Measurements from ENCODE around the gene KCTD15.

Gene KCTD15

DNA sequence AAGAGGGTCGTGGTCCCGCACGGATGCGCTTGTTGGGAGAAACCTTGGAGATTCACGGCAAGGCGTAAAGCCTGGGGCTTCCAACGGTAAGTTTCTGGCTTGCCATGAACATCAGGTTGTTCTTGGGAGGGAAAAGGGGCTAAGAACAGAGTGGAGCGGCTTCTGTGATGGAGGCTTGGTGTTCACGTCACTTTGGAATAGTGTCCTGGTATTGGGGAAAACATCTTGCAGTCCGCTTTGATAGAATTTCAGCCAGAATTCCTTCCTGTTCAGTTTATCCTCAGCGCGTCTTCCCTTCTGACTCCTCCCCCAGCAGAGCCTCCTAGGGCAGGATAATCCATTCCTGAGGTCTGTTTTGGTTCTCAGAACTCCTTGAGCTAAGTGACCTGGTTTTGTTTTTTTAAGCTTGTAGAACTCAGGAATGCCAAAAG is 2.0 kb downstream of the KCTD15 start:
- DNase-seq, result no peak

DNA sequence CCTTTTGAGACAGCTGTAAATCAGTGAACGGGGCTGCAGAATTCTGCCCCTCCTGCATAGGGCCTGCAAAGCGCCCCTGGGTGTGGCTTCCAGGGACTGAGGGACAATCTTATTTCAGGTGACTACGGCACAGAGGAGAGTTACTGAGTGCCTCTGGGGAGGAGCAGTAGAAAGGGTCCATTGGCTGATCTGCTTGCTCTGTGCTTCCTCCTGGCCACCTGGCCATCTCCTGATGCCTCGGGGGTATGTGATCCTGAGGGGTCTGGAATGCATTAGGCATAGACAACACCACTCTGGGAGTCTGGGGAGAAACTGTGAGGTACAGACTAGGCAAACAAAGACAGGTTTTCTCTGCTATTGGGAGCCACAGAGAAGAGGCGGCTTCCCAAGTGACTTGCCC is 2.8 kb downstream of the KCTD15 start:
- DNase-seq, result no peak

DNA sequence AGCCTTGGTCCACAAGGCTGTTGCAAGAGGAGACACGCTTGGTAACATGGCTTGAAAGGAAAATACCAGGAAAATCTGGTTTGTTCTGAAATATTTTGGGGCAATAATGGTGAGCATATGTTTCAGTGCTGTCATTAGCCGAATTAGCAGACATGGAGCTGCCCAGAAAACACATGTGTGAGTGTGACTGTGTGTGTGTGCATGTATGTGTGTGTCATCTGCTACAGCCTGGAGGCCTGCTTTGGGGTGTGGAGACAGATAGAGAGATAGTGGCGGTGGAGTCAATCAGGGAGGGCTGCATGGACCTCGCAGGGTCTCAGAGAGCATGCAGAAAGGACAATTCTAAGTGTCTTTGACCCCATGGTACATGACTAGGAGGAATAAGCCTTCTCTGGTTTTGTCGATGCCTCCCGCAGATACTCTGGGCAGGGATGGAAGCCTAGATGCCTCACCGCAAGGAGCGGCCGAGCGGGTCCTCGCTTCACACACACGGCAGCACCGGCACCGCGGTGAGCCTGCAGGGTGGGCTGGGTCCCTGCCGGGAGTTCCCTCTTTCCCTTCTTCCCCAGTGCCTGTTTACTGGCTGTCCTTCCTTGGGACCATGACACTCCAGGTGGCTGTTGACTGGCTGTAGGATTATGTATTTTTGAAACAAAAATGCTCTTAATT is 3.5 kb downstream of the KCTD15 start:
- no peak for DNase-seq

DNA sequence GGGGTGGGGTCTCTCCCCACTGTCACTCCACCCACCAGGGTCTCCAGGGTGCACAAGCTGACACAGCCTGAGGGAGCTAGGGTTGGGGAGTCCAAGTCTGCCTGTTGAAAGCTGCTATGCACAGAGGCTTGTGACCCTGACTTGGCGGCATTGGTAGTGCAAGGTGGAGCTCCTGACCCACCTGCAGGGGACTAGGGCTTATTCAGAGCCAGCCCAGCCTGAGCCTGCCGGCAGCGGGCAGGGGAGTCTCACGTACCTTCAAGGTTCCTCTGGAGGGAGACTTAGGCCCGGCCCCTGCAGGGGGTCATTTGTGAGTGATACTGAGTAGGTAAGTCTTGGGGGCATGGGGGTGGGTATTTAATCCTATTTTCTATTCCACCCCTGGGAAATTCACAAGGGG is 4.7 kb downstream of the KCTD15 start:
- no peak for DNase-seq

DNA sequence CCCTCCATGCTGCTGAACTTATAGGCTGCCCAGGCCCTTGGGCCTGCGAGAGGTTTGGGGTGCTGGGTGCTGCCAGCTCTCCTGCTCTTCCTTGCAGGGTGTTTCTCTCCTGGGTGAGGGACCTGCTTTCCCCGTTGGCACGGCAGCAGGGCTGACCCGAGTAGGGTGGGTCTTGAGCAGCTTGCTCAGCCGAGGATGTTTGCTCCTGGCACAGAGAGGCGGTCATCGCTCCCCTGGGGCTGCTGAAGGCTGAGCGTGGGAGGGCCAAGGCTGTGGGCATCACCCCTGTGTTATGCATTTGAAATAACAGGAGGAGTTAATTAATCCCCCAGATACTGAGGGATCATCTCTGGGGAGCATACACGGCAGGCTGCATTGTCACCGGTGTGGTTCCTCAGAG is 5.3 kb downstream of the KCTD15 start:
- DNase-seq, result no peak

DNA sequence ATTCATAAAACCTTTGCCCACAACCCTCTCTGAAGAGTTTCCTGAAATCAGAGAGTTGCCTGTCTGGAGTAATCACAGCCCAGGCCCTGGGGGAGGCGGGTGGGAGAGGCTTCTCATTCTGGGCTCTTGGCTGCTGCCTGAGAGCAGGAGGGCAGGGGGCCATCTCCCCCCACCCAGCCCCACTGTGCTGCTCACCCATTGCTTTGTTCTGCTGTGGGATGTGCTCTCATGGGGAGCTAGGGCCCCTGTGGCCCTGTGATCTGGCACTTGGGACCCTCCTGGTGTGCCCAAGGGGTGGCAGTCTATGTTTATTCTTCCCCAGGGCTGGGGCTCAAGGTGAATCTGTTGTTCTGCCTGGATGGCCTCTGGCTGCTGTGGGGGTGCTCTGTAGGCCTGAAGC is 6.1 kb downstream of the KCTD15 start:
- DNase-seq, result no peak

DNA sequence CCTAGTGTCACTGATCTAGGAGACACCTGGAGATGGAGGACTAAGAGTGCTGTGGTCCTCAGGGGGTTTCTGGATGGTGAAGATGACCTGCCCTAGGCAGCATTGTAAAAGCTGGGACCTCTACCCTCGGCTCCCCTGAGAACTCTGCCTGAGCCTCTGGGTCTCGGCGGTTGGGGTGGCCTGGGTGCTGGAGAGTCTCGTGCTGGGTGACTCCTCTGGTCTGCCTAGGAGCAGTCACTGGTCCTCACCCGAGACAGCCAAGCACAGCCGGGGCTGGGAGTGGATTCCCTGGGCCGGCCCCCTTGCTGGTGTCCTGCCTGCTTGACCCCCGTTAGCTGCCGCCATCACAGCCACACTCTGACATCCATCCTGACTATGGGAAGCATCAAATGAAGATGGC is 6.7 kb downstream of the KCTD15 start:
- DNase-seq, result no peak

DNA sequence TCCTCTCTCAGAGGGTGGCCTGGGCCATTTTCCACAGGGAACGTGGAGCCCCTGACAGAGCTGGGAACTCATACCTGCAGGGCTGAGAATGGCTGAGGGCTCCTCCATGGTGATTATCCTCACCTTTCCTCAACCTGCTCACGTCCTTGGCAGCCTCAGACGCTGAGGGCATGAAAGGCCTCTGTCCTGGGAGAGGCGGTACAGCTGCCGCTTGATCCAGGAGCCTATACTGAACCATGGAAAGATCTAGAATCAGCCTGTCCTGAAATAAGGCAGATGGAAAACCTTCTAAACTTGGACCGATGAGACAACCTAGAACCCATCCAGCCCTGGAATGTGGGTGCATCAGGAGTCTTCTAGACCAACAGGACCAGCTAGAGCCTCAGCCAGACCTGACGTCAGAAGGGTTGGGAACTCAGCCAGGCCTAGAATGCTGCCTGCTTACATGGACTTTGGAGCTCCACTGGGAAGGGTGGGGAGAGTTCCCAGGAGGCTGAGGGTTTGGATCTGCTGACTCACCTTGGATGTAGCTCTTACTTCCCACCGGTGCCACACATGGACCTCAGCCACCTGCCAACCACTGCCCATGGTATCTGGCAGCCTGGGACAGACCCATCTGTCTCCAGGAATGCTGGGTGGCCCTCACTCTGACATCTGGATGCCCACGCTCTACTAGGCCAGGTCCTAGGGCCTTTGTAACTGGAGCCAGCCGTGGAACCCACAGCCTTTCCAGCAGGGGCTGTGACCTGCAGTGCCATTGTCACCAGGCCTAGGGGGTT is 7.5 kb downstream of the KCTD15 start:
- DNase-seq, result no peak

DNA sequence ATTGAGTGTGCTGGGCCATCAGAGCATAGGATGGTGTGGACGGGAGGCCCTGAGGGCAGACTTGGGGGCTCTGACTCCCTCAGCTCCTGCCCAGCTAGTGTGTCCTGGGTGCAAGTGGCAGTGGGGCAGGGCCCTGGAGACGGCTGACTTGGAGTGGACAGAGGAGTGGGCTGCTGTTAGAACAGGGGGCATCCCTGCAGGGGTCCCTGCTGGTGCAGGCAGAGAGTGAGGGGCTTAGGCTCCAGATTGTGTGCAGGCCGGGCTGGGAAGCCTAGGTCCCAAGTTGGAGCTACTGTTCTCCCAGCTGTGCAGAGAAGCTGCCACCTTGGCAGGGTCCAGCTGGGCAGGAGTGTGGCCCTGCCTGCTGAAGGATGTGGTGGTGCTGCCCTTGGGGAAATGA is 8.6 kb downstream of the KCTD15 start:
- no peak for DNase-seq

DNA sequence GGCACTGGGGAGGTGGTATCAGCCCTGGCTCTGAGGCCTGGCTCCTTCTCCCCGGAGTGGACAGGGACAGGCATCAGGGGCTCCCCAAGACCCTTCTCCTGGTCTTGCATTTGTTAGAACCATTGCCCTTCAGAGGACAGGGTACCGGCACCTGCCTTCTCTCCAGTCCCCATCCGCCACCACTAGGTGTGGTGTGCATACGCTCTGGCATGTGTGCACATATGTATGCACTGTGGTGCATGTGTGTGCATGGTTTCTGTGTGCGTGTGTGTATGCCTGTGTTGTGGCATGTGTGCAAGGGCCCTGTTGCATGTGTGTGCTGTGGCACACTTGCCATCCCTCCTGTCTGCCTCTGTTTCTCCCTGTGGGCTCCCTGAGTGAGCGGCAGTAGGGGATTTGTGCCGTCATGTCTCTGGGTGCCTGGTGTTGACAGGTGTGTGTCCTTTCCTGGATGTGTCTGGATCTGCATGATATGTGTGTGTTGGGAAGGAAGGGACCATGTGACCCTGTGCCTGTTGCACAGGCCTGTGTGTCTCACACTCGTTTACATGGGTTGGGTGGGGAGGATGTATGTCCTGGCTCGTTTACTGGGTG is 9.3 kb downstream of the KCTD15 start:
- DNase-seq, result no peak

DNA sequence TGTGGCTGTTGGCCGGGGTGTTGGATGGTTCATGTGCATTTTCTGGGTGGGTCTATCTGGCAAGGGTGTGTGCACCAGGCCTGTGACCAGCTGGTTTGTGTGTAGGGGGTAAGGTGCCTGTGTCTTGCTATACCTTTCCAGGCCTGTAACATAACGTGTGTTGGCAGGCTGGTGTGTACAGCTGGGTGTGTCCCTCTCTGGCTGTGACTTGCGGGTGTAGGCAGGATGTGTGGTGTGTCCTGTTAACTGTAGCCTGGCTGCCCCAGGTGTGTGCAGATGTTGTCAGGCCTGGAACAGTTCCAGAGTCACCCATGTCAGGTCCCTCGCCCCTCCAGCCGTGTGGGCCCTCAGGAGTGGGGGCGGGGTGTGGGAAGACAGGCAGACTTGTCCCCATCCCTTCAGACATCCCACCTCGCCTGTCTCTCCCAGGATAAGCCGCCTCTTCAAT is 9.8 kb downstream of the KCTD15 start:
- DNase-seq, result no peak

DNA sequence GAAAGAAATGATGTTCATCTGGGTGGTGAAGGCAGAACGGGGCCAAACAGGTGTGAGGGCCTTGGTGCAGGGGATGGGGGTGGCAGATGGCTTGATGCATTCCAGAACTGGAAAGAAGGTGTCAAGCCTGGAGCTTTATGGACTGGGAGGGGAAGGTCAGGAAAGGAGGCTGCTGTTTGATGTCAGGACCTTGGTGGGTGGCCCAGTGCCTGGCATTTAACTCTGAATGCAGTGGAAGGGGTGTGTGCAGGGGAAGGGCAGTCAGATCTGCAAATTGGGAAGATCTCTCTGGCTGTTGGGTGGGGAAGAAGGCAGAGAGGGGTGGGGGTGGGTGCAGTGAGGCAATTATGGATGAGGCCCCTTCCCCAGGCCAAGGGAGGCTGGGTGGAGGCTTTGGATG is 11.7 kb downstream of the KCTD15 start:
- DNase-seq, result no peak

DNA sequence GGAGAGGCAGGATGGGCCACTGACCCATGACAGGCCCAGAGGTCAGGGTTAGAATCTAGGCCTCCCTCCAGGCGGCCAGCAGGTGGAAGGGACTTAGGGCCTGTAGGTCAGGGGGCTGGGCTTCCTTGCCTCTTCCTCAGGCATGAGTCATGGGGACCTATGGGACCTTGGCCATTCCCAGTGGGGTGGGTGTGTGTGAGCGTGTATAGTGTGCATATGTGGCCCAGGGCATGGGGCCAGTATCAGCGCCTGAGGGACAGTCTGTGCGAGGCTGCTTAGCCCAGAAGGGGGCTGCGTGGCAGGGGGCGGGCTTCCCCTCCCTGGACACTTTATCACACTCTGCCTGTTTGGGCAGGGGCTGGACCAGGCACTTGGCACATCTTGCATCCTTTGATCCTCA is 13.3 kb downstream of the KCTD15 start:
- DNase-seq, result no peak

DNA sequence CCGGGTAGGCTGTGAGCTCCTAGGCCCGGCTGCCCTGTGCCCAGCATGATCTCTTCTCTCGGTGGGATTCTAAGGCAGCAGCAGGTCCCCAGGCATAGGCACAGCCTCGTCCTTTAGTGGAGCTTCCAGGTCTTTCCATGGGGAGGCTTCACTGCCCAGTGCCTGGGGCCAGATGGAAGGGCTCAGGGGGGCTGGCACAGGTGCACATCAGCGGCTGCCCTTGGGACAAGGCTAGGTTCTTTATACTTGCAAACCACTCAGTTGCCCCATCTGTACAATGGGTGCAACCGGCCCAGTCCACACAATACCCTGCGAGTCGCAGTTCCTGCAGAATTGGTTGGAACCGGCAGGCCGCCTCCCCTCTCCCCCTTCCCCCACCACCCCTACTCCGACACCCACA is 14.2 kb downstream of the KCTD15 start:
- no peak for DNase-seq

DNA sequence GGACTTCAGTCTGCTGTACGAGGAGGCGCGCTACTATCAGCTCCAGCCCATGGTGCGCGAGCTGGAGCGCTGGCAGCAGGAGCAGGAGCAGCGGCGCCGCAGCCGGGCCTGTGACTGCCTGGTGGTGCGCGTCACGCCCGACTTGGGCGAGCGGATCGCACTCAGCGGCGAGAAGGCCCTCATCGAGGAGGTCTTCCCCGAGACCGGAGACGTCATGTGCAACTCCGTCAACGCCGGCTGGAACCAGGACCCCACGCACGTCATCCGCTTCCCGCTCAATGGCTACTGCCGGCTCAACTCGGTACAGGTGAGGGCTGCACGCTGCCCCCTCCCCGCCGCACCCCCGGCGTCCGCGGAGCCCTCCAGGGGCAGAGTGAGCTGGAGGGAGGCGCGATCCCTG is 14.6 kb downstream of the KCTD15 start:
- DNase-seq, result no peak

DNA sequence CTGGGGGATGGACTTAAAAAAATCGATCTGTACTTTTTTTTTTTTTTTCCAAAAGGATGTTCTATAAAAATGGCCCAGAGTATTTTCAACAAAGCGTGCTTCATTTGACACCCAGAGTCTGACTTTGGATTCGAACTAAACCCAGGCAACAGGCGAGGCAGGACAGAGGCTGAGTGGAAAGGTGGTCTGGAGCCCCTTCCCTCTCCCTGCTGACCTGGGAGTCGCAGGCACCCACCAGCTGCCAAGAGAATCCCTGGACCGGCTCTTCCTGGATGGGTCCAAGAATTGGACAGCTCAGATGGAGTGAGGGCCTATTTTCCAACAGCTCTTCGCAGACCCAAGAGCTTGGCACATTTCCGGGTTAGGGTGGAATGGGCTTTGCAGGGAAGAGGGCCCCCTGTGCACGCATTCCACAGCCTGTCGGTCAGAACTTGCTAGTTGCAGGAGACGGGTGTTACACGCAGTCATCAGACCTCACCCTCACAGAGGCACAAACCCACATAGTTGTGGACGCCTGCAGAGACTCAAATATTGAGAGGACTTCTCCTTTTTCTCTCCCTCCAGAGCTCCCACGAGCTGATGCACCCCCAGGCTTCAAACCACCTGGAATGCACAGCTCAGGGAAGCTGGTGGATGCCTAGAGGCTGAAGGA is 15.2 kb downstream of the KCTD15 start:
- DNase-seq, result no peak

DNA sequence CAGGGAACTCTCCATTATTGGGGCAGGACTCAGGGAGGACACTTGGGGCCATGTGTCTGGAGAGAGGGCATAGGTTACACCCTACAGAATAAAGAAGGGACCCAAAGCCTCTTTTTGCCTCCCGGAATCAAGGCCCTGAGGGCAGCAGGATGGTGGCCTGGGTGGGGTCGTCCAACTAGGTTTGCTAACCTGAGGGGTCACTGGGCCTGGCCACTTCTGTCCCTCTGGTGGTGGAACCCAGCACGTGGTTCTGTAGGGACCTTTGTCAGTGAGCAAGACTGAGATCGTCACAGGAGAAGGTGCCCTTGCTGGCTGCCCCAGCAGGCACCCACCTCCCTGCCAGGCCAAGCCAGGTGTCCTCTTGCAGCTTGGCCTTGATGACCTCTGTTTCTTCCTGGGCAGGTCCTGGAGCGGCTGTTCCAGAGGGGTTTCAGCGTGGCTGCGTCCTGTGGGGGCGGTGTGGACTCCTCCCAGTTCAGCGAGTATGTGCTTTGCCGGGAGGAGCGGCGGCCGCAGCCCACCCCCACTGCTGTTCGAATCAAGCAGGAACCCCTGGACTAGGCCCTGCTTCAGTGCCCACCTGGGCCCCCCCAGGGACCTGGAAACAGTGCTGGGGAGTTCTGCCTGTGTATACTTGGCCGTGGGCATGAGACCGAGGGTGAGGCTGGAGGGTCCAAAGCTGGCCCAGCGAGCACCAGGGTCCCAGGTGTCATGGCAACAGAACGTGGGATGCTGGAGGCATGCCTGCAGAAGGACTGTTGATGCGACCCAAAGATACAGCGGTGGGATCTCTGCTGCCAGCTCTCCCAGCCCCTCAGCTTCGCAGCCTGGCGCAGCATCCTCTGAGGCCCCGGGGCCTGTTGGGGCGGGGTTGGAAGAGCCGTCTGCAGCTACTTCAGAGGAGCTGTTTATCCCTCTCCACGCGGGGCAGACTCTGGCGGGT is 16.0 kb downstream of the KCTD15 start:
- no peak for DNase-seq

DNA sequence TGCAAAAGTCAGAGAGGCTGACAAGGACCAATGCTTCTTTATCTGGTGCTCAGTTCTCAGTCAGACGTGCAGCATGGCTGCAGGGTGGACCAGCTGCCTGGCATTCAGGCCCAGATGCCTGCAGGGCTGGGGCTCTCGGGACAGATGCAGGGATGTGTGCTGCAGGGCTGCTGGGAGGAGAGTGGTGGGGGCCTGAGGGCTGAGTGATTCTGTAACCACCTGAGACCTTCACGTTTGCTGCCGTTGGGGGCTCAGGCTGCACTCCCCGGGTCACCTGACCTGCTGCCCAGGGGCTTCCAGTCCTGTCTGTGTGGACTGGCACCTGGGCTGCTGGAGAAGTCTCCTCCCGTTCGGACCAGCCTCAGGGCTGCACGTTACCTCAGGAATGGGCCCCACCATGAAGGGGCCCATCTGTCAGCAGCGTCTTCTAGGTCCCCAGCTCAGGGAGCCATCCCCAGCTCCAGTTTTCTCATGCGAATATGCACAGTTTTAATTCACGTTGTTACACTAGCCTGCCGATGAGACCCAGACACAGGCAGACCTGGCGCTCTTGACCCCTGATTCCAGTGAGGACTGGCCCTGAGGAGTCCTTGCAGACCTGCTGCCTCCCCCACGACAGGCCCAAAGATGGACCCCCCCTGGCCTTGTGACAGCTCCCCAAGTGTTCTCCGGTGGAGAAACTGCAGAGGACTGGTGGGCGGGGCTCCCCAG is 16.9 kb downstream of the KCTD15 start:
- DNase-seq, result no peak

DNA sequence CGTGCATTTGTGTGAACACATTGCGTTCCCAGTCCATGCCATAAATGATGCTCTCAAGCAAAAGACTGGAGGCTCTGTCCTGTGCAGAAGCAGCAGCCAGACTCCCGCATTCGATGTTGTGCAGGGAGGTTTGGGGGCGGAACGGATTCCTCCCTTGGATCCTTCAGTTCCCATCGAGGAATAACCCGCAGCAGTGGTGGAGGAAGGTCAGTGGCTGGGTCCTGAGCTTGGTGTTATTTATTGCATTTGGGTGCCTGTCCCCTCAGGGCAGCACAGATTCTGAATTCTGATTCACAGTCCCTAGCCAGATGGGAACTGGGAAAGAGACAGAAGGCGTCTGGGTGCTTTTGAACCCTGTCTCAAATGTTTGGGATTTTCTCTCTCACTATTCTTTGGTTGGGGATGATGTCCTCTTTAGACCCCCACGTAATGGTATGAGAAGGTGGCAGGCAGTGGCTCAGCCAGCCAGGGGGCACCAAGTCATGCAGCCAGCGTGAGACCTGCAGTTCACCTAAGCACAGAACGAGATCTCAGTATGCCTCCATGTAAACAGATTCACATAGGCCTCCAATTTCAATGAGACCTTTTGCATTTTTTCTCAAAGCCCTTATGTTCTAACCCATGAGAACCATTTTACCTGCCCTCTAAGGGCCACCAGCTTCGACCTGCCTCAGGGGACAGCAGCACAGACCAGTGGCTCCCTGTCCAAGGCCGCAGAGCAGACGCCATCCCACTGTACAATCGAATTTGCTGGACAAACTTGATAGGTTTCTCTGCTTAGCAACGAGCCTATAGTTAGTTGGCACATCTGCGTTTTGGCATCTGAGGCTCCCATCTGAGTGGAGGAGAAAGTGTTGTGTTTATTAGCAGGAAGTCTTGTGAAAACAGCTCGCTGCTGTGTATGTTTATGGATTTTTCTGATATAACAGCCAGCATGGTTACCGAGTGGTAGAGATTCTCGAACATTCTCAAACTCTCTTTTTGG is 17.8 kb downstream of the KCTD15 start:
- DNase-seq, result no peak
